ENCODE measurements around the gene UGT2A3. TPM values are rescaled to one million over a fixed set of nuclear protein-coding genes. Genes with fewer than 3 reads are reported as not detected.

The UGT2A3 gene
- total RNA-seq, 4 donors from 2014 or later, result 0.40 TPM; not detected in 3

DNA sequence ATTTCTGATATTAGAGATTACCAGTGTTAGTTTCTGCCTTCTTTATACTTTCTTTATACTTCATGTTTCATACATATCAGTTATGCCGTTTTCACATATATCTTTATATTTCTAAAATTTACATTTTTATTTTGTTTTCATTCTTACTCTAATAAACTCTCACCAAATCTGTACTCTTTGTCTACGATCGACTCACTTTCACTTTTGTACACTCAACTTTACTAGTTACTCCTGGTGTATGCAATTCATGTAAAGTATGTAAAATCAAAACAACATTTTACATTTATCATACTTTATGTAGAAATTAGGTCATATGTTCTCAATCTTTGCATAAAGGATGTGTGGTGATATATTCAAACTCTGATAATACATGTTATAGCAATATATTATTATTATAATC, 59.9 kb downstream of the UGT2A3 start:
- no peak for DNase-seq (ENCODE audit: low spot score in 2 of 2)
- no peaks in the 10 kb centered on the region for H3K36me3 ChIP-seq
- TF ChIP-seq POLR2A (IDR thresholded peaks at IDR 0.05) (no peak), POLR2AphosphoS5 (IDR thresholded peaks at IDR 0.05) (no peak), EP300 (IDR thresholded peaks at IDR 0.05) (no peak)
- TF ChIP-seq, protein P1, sequence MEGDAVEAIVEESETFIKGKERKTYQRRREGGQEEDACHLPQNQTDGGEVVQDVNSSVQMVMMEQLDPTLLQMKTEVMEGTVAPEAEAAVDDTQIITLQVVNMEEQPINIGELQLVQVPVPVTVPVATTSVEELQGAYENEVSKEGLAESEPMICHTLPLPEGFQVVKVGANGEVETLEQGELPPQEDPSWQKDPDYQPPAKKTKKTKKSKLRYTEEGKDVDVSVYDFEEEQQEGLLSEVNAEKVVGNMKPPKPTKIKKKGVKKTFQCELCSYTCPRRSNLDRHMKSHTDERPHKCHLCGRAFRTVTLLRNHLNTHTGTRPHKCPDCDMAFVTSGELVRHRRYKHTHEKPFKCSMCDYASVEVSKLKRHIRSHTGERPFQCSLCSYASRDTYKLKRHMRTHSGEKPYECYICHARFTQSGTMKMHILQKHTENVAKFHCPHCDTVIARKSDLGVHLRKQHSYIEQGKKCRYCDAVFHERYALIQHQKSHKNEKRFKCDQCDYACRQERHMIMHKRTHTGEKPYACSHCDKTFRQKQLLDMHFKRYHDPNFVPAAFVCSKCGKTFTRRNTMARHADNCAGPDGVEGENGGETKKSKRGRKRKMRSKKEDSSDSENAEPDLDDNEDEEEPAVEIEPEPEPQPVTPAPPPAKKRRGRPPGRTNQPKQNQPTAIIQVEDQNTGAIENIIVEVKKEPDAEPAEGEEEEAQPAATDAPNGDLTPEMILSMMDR (IDR thresholded peaks at IDR 0.05), result no peak
- H3K4me3 ChIP-seq, result no peak overlapping the region
- no peaks in the 10 kb centered on the region for H3K4me1 ChIP-seq
- H3K27me3 ChIP-seq, result no peaks in the 10 kb centered on the region
- H3K27ac ChIP-seq, result no peak overlapping the region
- 95% methylated on average over 3 of the region's 3 CpGs for WGBS
- H3K9me3 ChIP-seq, result no peaks in the 10 kb centered on the region

DNA sequence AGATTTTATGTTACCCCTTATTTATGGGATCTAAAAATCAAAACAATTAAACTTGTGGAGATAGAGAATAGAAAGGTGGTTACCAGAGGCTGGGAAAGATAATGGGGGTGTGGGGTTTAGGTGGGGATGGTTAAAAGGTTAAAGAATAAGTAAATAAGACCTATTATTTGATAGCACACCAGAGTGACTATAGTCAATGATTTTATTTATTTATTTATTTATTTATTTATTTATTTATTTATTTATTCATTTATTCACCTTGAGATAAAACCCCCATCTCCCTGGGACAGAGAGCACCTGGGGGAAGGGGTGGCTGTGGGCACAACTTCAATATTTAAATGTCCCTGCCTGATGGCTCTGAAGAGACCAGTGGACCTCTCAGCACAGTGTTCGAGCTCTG, 66.1 kb downstream of the UGT2A3 start:
- no peaks in the 10 kb centered on the region for H3K27me3 ChIP-seq
- WGBS, result 78% methylated on average over 1 of the region's 1 CpG
- no peak overlapping the region for H3K4me3 ChIP-seq
- no peaks in the 10 kb centered on the region for H3K4me1 ChIP-seq
- no peak for DNase-seq (ENCODE audit: low spot score in 2 of 2)
- TF ChIP-seq POLR2A (IDR thresholded peaks at IDR 0.05) (no peak), POLR2AphosphoS5 (IDR thresholded peaks at IDR 0.05) (no peak), EP300 (IDR thresholded peaks at IDR 0.05) (no peak)
- TF ChIP-seq, protein P1 (IDR thresholded peaks at IDR 0.05), result no peak
- H3K9me3 ChIP-seq, result no peaks in the 10 kb centered on the region
- no peak overlapping the region for H3K27ac ChIP-seq
- H3K36me3 ChIP-seq, result no peaks in the 10 kb centered on the region

DNA sequence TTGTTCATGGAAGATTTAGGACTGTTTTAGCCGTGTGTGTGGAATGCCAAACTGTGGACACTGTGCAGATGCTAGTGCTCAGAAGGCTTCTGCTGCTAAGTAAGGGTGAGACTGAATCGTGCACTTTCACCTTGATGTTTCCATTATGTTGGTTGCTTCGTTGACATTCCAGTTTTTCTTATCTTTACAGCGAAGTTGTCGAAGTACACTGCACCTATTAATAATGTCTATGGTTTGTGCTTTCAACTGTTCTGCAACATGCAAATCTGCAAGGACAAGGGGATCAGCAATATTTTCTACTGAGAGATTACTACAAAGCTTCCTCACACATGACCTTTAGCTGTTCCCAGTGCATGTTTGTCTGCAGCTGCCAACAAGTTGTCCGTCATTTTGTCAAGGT, 67.7 kb downstream of the UGT2A3 start:
- H3K9me3 ChIP-seq, result no peaks in the 10 kb centered on the region
- H3K27ac ChIP-seq, result no peak overlapping the region
- H3K36me3 ChIP-seq, result no peaks in the 10 kb centered on the region
- no peak for DNase-seq (ENCODE audit: low spot score in 2 of 2)
- no peak overlapping the region for H3K4me3 ChIP-seq
- WGBS, result 52% methylated on average over 6 of the region's 6 CpGs
- H3K4me1 ChIP-seq, result no peaks in the 10 kb centered on the region
- TF ChIP-seq, protein P1 (IDR thresholded peaks at IDR 0.05), result no peak
- no peak for TF ChIP-seq POLR2A (IDR thresholded peaks at IDR 0.05)
- TF ChIP-seq EP300 (IDR thresholded peaks at IDR 0.05), result no peak
- no peak for TF ChIP-seq POLR2AphosphoS5 (IDR thresholded peaks at IDR 0.05)
- no peaks in the 10 kb centered on the region for H3K27me3 ChIP-seq

Other genes starting within 250 kb of the UGT2A3 start
- gene UGT2B10, start 135.8 kb downstream of the UGT2A3 start, total RNA-seq, result not detected
- 1 to 10 TPM in 2 of 4 donors, under 1 TPM in 1, not detected in 1; 0.68 to 1.5 (median 1.0) TPM for gene UGT2B7, start 144.7 kb upstream of the UGT2A3 start, total RNA-seq

Data from suprapubic skin (tissue), 4 donors.